ENCODE data around the gene PAPPA2. TPM values are rescaled to one million over a fixed set of nuclear protein-coding genes. Genes with fewer than 3 reads are reported as not detected.

Gene PAPPA2
- total and polyA plus RNA-seq, 2 donors (not counting 1 experiment from before 2014, with no cell fraction given): 0.24 to 4.1 TPM

GRCh38 chr1:176545034-176545639 is 82.2 kb downstream of the PAPPA2 start:
- Histone ChIP-seq H3K9ac (ENCODE audit: insufficient read depth, low read length) (no peak overlapping the region), H4K20me1 (ENCODE audit: control insufficient read depth, extremely low read depth, insufficient read depth, low read length) (no peaks in the 10 kb centered on the region), H3K36me3 (ENCODE audit: control insufficient read depth, insufficient read depth, low read length) (no peaks in the 10 kb centered on the region), H3K4me2 (ENCODE audit: extremely low read depth, insufficient read depth, low read length) (no peak overlapping the region), H2AFZ (ENCODE audit: low read length) (no peak overlapping the region), H3K79me2 (ENCODE audit: control insufficient read depth, insufficient read depth, low read length) (no peaks in the 10 kb centered on the region), H3K9me3 (ENCODE audit: control insufficient read depth, insufficient read depth, low read depth, low read length) (no peaks in the 10 kb centered on the region), H3K27me3 (ENCODE audit: control insufficient read depth, insufficient read depth, low read length) (no peaks in the 10 kb centered on the region), H3K4me1 (ENCODE audit: control insufficient read depth, extremely low read depth, insufficient read depth, low read length) (no peaks in the 10 kb centered on the region), H3K27ac (ENCODE audit: insufficient read depth, low read length) (no peak overlapping the region), H3K4me3 (replicated peaks in 1 of 4; ENCODE audit: control extremely low read depth in 1 of 4, insufficient read depth in 1 of 4, low read depth in 3 of 4, low read length in 4 of 4) (no peak overlapping the region)
- TF ChIP-seq CTCF (conservative IDR thresholded peaks at IDR 0.05 in 1 of 2, IDR thresholded peaks at IDR 0.05 in 1 of 2; ENCODE audit: low read depth in 1 of 2, low read length in 2 of 2) (no peak), EZH2 (IDR thresholded peaks at IDR 0.05; ENCODE audit: low read length, missing control alignments) (no peak)
- DNase-seq (ENCODE audit: low read depth in 2 of 2): no peak

GRCh38 chr1:176546825-176547224 is 83.8 kb downstream of the PAPPA2 start:
- H3K27me3 ChIP-seq (ENCODE audit: control insufficient read depth, insufficient read depth, low read length): no peaks in the 10 kb centered on the region

GRCh38 chr1:176551146-176551545 is 88.2 kb downstream of the PAPPA2 start:
- no peaks in the 10 kb centered on the region for H3K4me1 ChIP-seq (ENCODE audit: control insufficient read depth, extremely low read depth, insufficient read depth, low read length)
- DNase-seq (ENCODE audit: low read depth in 2 of 2): no peak

More at GRCh38 chr1:176546825-176547224, 83.8 kb downstream of the PAPPA2 start:
- Histone ChIP-seq H3K4me1 (ENCODE audit: control insufficient read depth, extremely low read depth, insufficient read depth, low read length) (no peaks in the 10 kb centered on the region), H3K4me3 (replicated peaks in 1 of 4; ENCODE audit: control extremely low read depth in 1 of 4, insufficient read depth in 1 of 4, low read depth in 3 of 4, low read length in 4 of 4) (no peak overlapping the region), H3K4me2 (ENCODE audit: extremely low read depth, insufficient read depth, low read length) (no peak overlapping the region), H3K36me3 (ENCODE audit: control insufficient read depth, insufficient read depth, low read length) (no peaks in the 10 kb centered on the region), H3K9me3 (ENCODE audit: control insufficient read depth, insufficient read depth, low read depth, low read length) (no peaks in the 10 kb centered on the region), H3K79me2 (ENCODE audit: control insufficient read depth, insufficient read depth, low read length) (no peaks in the 10 kb centered on the region), H4K20me1 (ENCODE audit: control insufficient read depth, extremely low read depth, insufficient read depth, low read length) (no peaks in the 10 kb centered on the region), H3K27ac (ENCODE audit: insufficient read depth, low read length) (no peak overlapping the region), H3K9ac (ENCODE audit: insufficient read depth, low read length) (no peak overlapping the region), H2AFZ (ENCODE audit: low read length) (no peak overlapping the region)
- DNase-seq (ENCODE audit: low read depth in 2 of 2): no peak
- TF ChIP-seq EZH2 (IDR thresholded peaks at IDR 0.05; ENCODE audit: low read length, missing control alignments): no peak
- no peak for TF ChIP-seq CTCF (conservative IDR thresholded peaks at IDR 0.05 in 1 of 2, IDR thresholded peaks at IDR 0.05 in 1 of 2; ENCODE audit: low read depth in 1 of 2, low read length in 2 of 2)

More at GRCh38 chr1:176551146-176551545, 88.2 kb downstream of the PAPPA2 start:
- Histone ChIP-seq H3K4me2 (ENCODE audit: extremely low read depth, insufficient read depth, low read length) (no peak overlapping the region), H3K9me3 (ENCODE audit: control insufficient read depth, insufficient read depth, low read depth, low read length) (no peaks in the 10 kb centered on the region), H3K27me3 (ENCODE audit: control insufficient read depth, insufficient read depth, low read length) (no peaks in the 10 kb centered on the region), H3K4me3 (replicated peaks in 1 of 4; ENCODE audit: control extremely low read depth in 1 of 4, insufficient read depth in 1 of 4, low read depth in 3 of 4, low read length in 4 of 4) (no peak overlapping the region), H3K79me2 (ENCODE audit: control insufficient read depth, insufficient read depth, low read length) (no peaks in the 10 kb centered on the region), H3K27ac (ENCODE audit: insufficient read depth, low read length) (no peak overlapping the region), H4K20me1 (ENCODE audit: control insufficient read depth, extremely low read depth, insufficient read depth, low read length) (no peaks in the 10 kb centered on the region), H2AFZ (ENCODE audit: low read length) (no peak overlapping the region), H3K36me3 (ENCODE audit: control insufficient read depth, insufficient read depth, low read length) (no peaks in the 10 kb centered on the region), H3K9ac (ENCODE audit: insufficient read depth, low read length) (no peak overlapping the region)
- TF ChIP-seq EZH2 (IDR thresholded peaks at IDR 0.05; ENCODE audit: low read length, missing control alignments): no peak
- no peak for TF ChIP-seq CTCF (conservative IDR thresholded peaks at IDR 0.05 in 1 of 2, IDR thresholded peaks at IDR 0.05 in 1 of 2; ENCODE audit: low read depth in 1 of 2, low read length in 2 of 2)

All from fibroblast of lung (primary cell).